PC-9 (cell line): ENCODE measurements around the gene CFAP20DC.

Experiments
- CTCF ChIP-seq: fragments of 200-600 bp; sonication (generic); conservative IDR thresholded peaks from 2 replicates; pipeline ENCODE4 v1.6.1; 2017; ENCODE audit warnings: mixed run types, antibody characterized with exemption, mild to moderate bottlenecking, moderate library complexity
- EZH2 ChIP-seq: fragments of 200-600 bp; sonication (generic); IDR thresholded peaks from 2 replicates; pipeline ENCODE4 v1.8.0; 2017; ENCODE audit warnings: antibody characterized with exemption, low read depth

- TF ChIP-seq CTCF (no peak), EZH2 (no peak)
These were observed 14.9 kb upstream of the CFAP20DC start for GRCh38 chr3:59064728-59065127.
